Spleen (tissue), 11 donors: ENCODE results near the gene HEMK1. TPM values are rescaled to one million over a fixed set of nuclear protein-coding genes. Genes with fewer than 3 reads are reported as not detected.

Source experiments
- DNase-seq: peaks from one replicate; pipeline ENCODE4 v3.0.0-alpha.2; 2020
- H3K27ac ChIP-seq, 8 donors: fragments of 200-600 bp; sonication (generic) in 7 of 8; 1 replicate in 4 of 8; 2 replicates in 4 of 8; pipeline versions ENCODE4 v1.5.0 to v1.8.0; 2016 to 2021; ENCODE audit warnings: inconsistent platforms in 4 of 8, mild to moderate bottlenecking in 4 of 8, moderate library complexity in 1 of 8
- H3K27me3 ChIP-seq, 7 donors: fragments of 200-600 bp; sonication (generic) in 6 of 7; replicated peaks in 1 of 7; 1 replicate in 4 of 7; 2 replicates in 3 of 7; pipeline versions ENCODE4 v1.5.0 to v1.8.0; 2016 to 2021; ENCODE audit warnings: inconsistent platforms in 3 of 7, mild to moderate bottlenecking in 1 of 7
- H3K36me3 ChIP-seq, 6 donors: fragments of 200-600 bp; sonication (generic) in 5 of 6; 1 replicate in 4 of 6; 2 replicates in 2 of 6; pipeline versions ENCODE4 v1.5.0 to v1.8.0; 2016 to 2021; ENCODE audit warnings: inconsistent platforms in 2 of 6
- H3K4me1 ChIP-seq, 6 donors: fragments of 200-600 bp; sonication (generic) in 5 of 6; 1 replicate in 3 of 6; 2 replicates in 3 of 6; pipeline versions ENCODE4 v1.5.0 to v1.8.0; 2016 to 2021; ENCODE audit warnings: inconsistent platforms in 3 of 6
- H3K4me3 ChIP-seq, 8 donors: fragments of 200-600 bp; sonication (generic) in 7 of 8; 1 replicate in 4 of 8; 2 replicates in 4 of 8; pipeline versions ENCODE4 v1.5.0 to v1.8.0; 2016 to 2021; ENCODE audit warnings: inconsistent platforms in 4 of 8, mild to moderate bottlenecking in 4 of 8, moderate library complexity in 2 of 8
- H3K9me3 ChIP-seq, 8 donors: fragments of 200-600 bp; sonication (generic) in 7 of 8; 1 replicate in 4 of 8; 2 replicates in 4 of 8; pipeline versions ENCODE4 v1.5.0 to v1.8.0; 2016 to 2021; ENCODE audit warnings: inconsistent platforms in 4 of 8
- CTCF ChIP-seq, 11 experiments: fragments of 200-600 bp in 7 of 11; fragments of 450-650 bp in 4 of 11; sonication (generic) in 4 of 11; IDR thresholded peaks in 8 of 11; conservative IDR thresholded peaks in 3 of 11; 1 replicate in 7 of 11; 2 replicates in 4 of 11; pipeline versions ENCODE4 v1.4.0 to v1.8.0; 2016 to 2021; ENCODE audit warnings: antibody characterized with exemption in 11 of 11, inconsistent platforms in 4 of 11, mild to moderate bottlenecking in 1 of 11
- POLR2A ChIP-seq, 3 donors: fragments of 450-650 bp; IDR thresholded peaks; one replicate each; pipeline ENCODE4 v1.5.1; 2017; ENCODE audit warnings: antibody characterized with exemption in 3 of 3, mild to moderate bottlenecking in 1 of 3
- POLR2AphosphoS5 ChIP-seq, 3 donors: sonication (generic); formaldehyde crosslinking; IDR thresholded peaks; one replicate each; pipeline ENCODE4 v1.5.1; 2017; ENCODE audit warnings: antibody characterized with exemption in 3 of 3
- WGBS, 5 donors: extraction: QIAGEN DNeasy Blood & Tissue Kit in 3 of 5; methylation state at CpG; one replicate each; pipeline versions ENCODE4 v1.1.5 to v1.1.7; 2013 to 2018; 5-methylcytosine and 5-hydroxymethylcytosine counted together
- intact Hi-C: fragments of 100-400 bp; cut with DNase I; formaldehyde crosslinking; loops from one replicate; pipeline ENCODE4 v1.15.0; 2023; ENCODE audit warnings: low total_unique reads
- polyA plus RNA-seq, 3 donors: library from polyadenylated mRNA; stranded (reverse); fragments of 200-250 nt; gene quantifications; one replicate each; pipeline ENCODE4 v1.2.1, GENCODE V29; 2013
- total RNA-seq, 7 donors: library from RNA; depleted of rRNA in 3 of 7; stranded (reverse); fragments of >200 nt in 3 of 7; fragmentation: NEBNext Ultra II Directional in 4 of 7; extraction: Animal tissue kit (Norgen Biotek cat#: 25700) in 4 of 7; gene quantifications; one replicate each; pipeline versions ENCODE4 v1.1.0 to v1.2.1, GENCODE V29; 2016 to 2021
- donor health status: healthy with polysubstance abuse.
- donor health status: DM: no; HTN: no; CAD: no; lungs with moderate emphysema.
- donor health status: DM: no; HTN: no; CAD: no.
- donor health status: Bipolar disorder and iron deficiency.
- donor health status: healthy.
- donor health status: DM: no; HTN: no; CAD: no.
- donor health status: DM: yes; HTN: yes; CAD: no.

The HEMK1 gene
- total and polyA plus RNA-seq, 10 donors = 7.6 to 45.2 (median 20.8) TPM

GRCh38 chr3:50612234-50612882 is 43.0 kb downstream of the HEMK1 start:
- intact Hi-C loops = loop anchor here (1.0 kb wide), 1 partner anchor 40 kb away; no protein-coding TSS in a partner anchor
- Histone ChIP-seq H3K27ac (peak overlapping the region; percentile 82 to 93 (median 90)), H3K36me3 (peaks cover 0 to 15% (median 9%) of the 10 kb centered on the region in 6 donors), H3K4me3 (peak overlapping the region; percentile 63 to 85 (median 71)), H3K9me3 (no peaks in the 10 kb centered on the region), H3K27me3 (no peaks in the 10 kb centered on the region), H3K4me1 (peaks cover 31 to 85% (median 75%) of the 10 kb centered on the region in 6 donors)
- no peak for DNase-seq
- no peak for TF ChIP-seq CTCF (IDR thresholded peaks at IDR 0.05 in 8 of 11, conservative IDR thresholded peaks at IDR 0.05 in 3 of 11)
- no peak for TF ChIP-seq POLR2A (IDR thresholded peaks at IDR 0.05)
- no peak for TF ChIP-seq POLR2AphosphoS5 (IDR thresholded peaks at IDR 0.05)
- WGBS, 5 donors = 9 to 17% (median 11%) methylated on average over 18 to 29 of the region's 29 CpGs

- 62 to 72% (median 69%) methylated on average over 5 to 6 of the region's 6 CpGs for WGBS, 5 donors
- peaks cover 0 to 6% (median under 1%) of the 10 kb centered on the region in 6 donors for H3K36me3 ChIP-seq
- peaks cover 37 to 85% (median 75%) of the 10 kb centered on the region in 6 donors for H3K4me1 ChIP-seq
- H3K27me3 ChIP-seq = no peaks in the 10 kb centered on the region
- TF ChIP-seq POLR2A (IDR thresholded peaks at IDR 0.05) = no peak
- no peak for TF ChIP-seq CTCF (IDR thresholded peaks at IDR 0.05 in 8 of 11, conservative IDR thresholded peaks at IDR 0.05 in 3 of 11)
- TF ChIP-seq POLR2AphosphoS5 (IDR thresholded peaks at IDR 0.05) = no peak
- H3K27ac ChIP-seq = peak overlapping the region in 6 of 8 donors; percentile 10 to 93 (median 86)
- peak overlapping the region in 4 of 8 donors; percentile 70 to 85 (median 76) for H3K4me3 ChIP-seq
- H3K9me3 ChIP-seq = no peaks in the 10 kb centered on the region
- intact Hi-C loops = loop anchor here (1.0 kb wide), 1 partner anchor 41 kb away; no protein-coding TSS in a partner anchor
- no peak for DNase-seq
Measured at GRCh38 chr3:50612970-50613846, 43.9 kb downstream of the HEMK1 start.

- 70 to 80% (median 72%) methylated on average over 1 of the region's 1 CpG for WGBS, 5 donors
- no peak for DNase-seq
- intact Hi-C loops = loop anchor here (5.0 kb wide), 1 partner anchor 767 kb away; no protein-coding TSS in a partner anchor
- Histone ChIP-seq H3K27ac (no peak overlapping the region), H3K9me3 (no peaks in the 10 kb centered on the region), H3K4me1 (peaks cover 53 to 85% (median 76%) of the 10 kb centered on the region in 6 donors), H3K27me3 (no peaks in the 10 kb centered on the region), H3K36me3 (no peaks in the 10 kb centered on the region), H3K4me3 (no peak overlapping the region)
- TF ChIP-seq POLR2A (IDR thresholded peaks at IDR 0.05) = no peak
- no peak for TF ChIP-seq CTCF (IDR thresholded peaks at IDR 0.05 in 8 of 11, conservative IDR thresholded peaks at IDR 0.05 in 3 of 11)
- no peak for TF ChIP-seq POLR2AphosphoS5 (IDR thresholded peaks at IDR 0.05)
Measured at GRCh38 chr3:50615190-50615589, 45.9 kb downstream of the HEMK1 start.
